HG02938 (cell line): ENCODE results near the gene CYGB.
"Not testable (repeated sequence)": the region's sequence is repeated elsewhere in the genome, so short reads cannot be mapped to it uniquely, and the experiment has no call there.

Experiments used
- ATAC-seq: cut with Tn5 transposase; IDR thresholded peaks from one replicate; pipeline ENCODE4 v1.9.1; 2021; ENCODE audit warnings: mild to moderate bottlenecking, moderate library complexity; ENCODE audit not compliant: unreplicated experiment

Gene CYGB

GRCh38 chr17:76567634-76568432 is 30.3 kb upstream of the CYGB start:
- no peak for ATAC-seq

DNA sequence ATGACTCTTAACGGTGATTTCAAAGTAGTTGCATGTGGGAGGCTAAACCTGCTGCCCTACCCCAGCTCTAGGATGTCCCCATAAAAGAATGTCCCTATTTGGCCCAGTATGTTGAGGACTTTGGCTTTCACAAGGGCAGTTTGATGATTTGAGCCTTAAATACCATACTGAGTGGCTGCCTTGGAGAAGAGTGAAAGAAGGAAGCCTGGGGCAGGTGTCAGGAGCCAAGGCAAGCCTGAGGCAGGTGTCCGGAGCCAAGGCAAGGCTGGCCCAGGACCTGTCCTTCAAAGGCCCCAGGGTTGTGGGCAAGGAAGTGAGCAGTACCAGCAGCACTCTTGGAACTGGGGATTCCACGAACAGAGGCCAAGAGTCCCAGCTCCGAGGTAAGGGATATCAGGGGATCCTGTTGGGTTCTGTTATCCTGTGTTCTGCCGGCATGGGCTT is 29.5 kb upstream of the CYGB start:
- ATAC-seq, result no peak

- ATAC-seq, result no peak
Observed at GRCh38 chr17:76566613-76566943, 29.1 kb upstream of the CYGB start.

DNA sequence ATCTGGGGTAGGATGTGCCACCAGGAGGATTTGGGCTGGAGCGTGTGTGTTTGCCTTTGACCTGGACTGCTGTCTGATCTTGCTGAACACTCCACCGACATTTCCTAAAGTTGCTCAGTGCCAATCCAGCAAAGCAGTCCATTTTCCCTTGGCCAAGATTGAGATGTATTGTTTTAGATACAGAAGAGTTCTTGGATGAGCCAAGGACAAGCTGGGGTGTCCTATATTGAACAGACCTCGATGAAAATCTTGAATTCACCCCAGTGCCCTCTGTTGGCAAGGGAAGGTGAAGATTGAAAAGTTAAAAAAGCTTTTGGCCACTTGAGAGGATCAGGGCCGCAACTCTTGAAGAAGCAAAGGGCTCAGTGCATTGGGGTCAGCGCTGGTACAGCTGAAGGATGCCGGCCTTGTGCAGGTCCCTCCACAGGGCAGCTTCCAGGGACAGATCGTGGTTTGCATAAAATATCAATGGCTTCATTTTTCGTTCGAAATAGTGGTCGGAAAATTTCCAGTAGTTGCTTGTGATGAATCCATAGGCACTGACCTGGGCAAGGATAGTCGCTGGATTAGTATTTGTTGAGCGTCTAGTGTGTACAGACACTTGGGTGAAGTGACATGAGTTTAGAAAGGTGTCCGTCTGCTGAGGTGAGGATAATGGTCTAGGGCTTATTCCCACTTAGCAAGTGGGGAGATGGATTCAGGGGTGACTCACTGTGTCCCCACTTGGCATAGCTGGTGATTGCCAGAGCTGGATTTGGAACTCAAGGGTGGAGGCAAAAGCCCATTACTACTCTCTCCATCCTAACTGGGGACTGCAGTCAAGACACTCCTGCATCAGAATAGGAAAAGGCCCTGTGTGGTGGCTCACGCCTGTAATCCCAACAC is 28.5 kb upstream of the CYGB start:
- no peak for ATAC-seq

GRCh38 chr17:76564991-76565727 is 27.6 kb upstream of the CYGB start:
- not testable (repeated sequence) for ATAC-seq

DNA sequence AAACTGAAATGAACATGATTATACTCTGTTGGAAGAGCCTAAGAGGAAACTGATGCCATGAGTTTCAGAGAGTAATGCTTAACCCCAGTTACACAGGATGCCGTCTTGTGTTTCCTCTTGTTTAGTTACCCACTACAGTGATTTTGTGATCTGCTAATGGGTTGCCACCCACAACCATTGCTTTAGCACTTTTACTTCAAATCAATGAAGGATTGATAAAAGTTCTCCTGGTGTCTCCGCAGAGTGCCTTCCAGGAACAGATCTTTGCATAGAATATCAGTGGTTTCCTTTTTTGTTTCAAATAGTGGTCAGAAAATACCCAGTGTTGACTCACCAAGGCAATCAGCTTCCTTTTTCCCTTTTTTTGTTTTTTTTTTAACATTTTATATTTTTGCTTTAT is 25.9 kb upstream of the CYGB start:
- ATAC-seq, result not testable (repeated sequence)

- ATAC-seq, result no peak
Observed at GRCh38 chr17:76562734-76563148, 25.2 kb upstream of the CYGB start.

DNA sequence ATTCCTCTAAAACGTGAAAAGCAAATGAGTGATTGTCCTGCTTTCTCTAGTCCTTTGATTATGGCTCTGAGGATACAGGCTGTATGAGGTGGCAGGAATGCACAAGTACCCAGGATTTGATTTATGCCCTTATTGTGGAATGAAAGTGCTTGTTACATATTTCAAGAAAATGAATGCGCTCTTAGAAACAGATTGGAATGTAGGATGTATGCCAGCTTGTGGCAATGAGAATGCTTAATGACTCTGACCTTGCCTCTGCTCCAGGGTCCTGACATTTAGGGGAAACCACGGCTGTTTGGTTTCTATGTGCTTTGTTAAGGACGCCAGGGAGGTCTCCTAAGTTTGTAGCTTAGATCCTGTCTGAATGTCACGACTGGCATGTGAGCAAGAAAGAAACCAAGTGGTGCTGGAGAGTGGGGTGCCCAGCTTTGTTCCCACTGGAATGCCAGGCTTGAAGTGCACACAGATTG is 24.3 kb upstream of the CYGB start:
- no peak for ATAC-seq

DNA sequence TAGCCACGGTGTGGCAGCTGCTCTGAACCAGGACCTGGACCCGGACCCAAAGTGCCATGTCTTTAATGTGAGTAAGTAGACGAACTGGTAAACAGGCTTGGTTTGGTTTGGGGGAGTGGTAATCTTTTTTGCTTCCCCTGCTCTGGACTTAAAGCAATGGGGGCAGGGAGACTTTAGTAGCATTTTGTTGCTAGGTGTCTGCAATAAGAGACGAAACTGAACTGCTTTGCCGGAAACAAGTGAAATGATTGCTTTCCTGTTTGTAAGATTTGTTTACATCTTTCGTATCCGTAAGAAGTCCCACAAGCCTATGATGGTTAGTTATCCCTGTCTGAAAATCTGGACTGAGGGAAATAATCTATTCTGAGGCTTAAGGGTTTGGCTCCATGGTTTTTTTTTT is 23.8 kb upstream of the CYGB start:
- no peak for ATAC-seq

- ATAC-seq, result no peak
Observed at GRCh38 chr17:76560877-76561221, 23.3 kb upstream of the CYGB start.

DNA sequence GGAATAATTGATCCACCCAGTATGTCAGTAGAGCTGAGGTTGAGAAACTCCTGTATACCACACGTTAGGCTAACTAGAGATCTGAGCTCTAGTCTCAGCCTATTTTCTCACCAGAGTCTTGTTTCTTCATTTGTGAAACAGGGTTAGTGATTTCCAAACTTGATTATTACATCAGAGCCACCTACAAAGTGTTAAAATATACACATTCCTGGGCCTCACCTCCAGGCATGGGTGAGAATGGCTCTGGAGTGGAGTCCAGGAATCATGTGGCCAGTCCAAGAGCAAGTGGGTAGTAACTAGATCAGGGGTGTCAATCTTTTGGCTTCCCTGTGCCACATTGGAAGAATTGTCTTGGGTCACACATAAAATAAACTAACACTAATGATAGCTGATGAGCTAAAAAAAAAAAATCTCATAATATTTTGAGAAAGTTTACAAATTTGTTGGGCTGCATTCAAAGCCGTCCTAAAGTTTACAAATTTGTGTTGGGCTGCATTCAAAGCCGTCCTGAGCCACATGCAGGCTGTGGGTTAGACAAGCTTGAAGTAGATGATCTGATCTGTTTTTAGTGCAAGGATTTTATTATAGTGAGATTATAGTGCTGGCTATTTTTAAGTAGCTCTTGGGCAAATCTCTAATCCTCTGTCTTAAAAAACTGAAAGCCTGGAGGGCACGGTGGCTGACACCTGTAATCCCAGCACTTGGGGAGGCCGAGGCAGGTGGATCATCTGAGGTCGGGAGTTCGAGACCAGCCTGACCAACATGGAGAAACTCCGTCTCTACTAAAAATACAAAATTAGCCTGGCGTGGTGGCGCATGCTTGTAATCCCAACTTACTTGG is 22.7 kb upstream of the CYGB start:
- no peak for ATAC-seq

DNA sequence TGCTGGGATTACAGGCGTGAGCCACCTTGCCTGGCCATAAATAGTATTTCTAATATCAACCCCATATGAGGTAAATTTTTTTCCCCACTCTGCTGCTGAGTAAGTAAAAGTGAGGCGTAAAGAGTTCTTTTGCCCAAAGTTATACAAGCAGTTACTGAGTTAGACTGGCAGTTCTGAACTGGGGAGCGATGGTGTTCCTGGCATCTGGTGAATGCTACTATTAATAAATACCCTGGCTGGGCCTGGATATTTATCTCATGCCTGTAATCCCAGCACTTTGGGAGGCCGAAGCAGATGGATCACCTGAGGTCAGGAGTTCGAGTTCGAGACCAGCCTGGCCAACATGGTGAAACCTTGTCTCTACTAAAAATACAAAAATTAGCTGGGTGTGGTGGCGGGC is 22.0 kb upstream of the CYGB start:
- not testable (repeated sequence) for ATAC-seq

- no peak for ATAC-seq
Observed at GRCh38 chr17:76558198-76559095, 20.9 kb upstream of the CYGB start.

DNA sequence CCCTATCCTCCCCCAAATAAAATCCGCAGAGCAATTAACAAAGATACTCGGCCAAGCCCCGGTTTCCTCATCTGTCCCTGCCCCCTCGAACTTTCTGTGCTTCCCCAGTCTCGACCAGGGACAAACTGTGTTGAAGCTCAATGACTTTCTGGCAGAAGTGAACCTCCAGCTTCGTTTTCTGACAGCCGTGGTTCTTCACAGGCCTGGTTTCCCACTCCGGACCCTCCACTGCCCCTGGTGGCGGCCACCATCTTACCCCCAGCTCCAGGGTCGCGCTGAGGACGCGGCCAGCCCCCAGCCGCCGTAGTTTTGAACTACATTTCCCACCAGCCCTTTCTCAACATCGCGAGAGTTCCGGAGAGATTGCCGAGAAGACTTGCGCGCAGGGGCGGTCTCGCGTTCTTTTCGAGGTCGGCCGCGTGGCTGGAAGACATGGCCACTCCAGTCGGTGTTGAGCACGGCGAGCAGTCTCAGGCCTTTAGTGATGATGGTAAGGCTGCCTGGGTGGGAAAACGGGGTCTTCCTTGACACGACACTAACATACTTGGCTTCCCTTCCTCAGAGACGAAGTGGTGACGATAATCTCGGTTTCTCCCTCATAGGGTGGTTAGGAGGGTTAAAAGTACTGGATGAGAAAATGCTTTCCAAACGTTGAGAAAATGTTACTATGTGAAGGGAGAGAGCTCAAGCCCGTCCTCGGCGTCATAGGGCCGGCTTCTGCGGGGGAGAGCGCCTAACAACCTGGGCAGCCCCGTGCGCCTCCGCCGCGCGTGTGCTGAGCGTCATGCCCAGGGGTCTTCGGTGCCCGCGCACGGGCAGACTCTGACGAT is 20.1 kb upstream of the CYGB start:
- ATAC-seq, result peak; percentile 76

DNA sequence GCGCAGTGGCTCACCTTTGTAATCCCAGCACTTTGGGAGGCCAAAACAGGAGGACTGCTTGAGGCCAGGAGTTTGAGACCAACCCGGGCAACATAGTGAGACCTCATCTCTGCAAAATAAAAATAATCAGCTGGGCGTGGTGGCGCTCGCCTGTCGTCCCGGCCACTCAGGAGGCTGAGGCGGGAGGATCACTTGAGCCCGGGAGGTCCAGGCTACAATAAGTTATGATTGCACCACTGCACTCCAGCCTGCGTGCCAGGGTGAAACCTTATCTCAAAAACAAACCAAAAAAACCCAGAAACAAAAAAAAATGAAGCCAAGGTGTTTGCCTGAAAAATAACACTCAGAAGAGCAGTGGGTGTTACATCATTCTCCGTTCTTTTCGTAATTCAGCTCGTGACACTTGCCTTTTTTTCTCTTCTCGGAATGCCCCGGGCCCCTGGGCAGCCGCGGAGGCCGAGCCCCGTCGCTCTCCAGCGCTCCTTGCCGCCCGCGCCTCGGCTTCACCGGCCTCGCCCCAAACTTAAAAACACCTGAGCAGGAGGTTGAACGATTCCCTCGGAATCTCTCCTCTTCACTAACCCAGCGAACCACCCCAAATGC is 19.4 kb upstream of the CYGB start:
- ATAC-seq, result peak; percentile 18

DNA sequence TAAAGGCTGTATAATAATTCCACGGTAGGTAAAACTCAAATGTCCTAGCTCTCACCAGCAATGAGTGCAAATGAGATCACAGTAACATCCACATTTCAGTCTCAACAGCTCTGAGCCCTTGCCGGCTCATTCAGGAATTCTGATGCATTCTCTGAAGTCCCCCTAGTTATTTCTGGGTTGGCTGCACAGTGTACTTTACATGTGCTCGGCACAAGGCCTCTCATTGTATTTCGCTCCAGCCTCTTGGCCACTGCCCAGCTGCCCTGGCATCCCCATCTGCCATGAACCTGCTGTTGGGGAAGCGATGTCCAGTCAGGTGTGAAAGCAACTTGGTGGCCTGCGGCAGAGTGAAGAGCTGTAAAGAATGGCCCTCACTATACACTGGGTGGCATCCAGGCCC is 16.6 kb upstream of the CYGB start:
- no peak for ATAC-seq

- ATAC-seq, result no peak
Observed at GRCh38 chr17:76553178-76553908, 15.8 kb upstream of the CYGB start.

GRCh38 chr17:76551685-76552084 is 14.2 kb upstream of the CYGB start:
- ATAC-seq, result no peak
